ENCODE results near the gene CREG1.
"Not testable (repeated sequence)": the region's sequence is repeated elsewhere in the genome, so short reads cannot be mapped to it uniquely, and the experiment has no call there.

Gene CREG1

GRCh38 chr1:167578939-167579521, 25.5 kb upstream of the CREG1 start:
- H3K27ac Mint-ChIP-seq = no peak overlapping the region
- H3K9me3 Mint-ChIP-seq = no peaks in the 10 kb centered on the region
- H3K4me3 Mint-ChIP-seq = no peak overlapping the region
- peaks cover 5% of the 10 kb centered on the region for H3K27me3 Mint-ChIP-seq
- H3K4me1 Mint-ChIP-seq (ENCODE audit: low read depth) = no peaks in the 10 kb centered on the region
- no peaks in the 10 kb centered on the region for H3K36me3 Mint-ChIP-seq (ENCODE audit: low read depth)

GRCh38 chr1:167575649-167576048, 22.1 kb upstream of the CREG1 start:
- no peaks in the 10 kb centered on the region for H3K36me3 Mint-ChIP-seq (ENCODE audit: low read depth)
- no peaks in the 10 kb centered on the region for H3K9me3 Mint-ChIP-seq
- H3K4me1 Mint-ChIP-seq (ENCODE audit: low read depth) = no peaks in the 10 kb centered on the region
- H3K27me3 Mint-ChIP-seq = peaks cover 8% of the 10 kb centered on the region
- no peak overlapping the region for H3K27ac Mint-ChIP-seq
- H3K4me3 Mint-ChIP-seq = no peak overlapping the region

- Mint-ChIP-seq H3K27ac (no peak overlapping the region), H3K4me1 (ENCODE audit: low read depth) (no peaks in the 10 kb centered on the region), H3K9me3 (no peaks in the 10 kb centered on the region), H3K36me3 (ENCODE audit: low read depth) (no peaks in the 10 kb centered on the region), H3K27me3 (peaks cover 8% of the 10 kb centered on the region), H3K4me3 (no peak overlapping the region)
Measured at GRCh38 chr1:167573035-167573434, 19.5 kb upstream of the CREG1 start.

GRCh38 chr1:167570712-167571111, 17.1 kb upstream of the CREG1 start:
- not testable (repeated sequence) for H3K4me1 Mint-ChIP-seq (ENCODE audit: low read depth)

GRCh38 chr1:167567663-167568062, 14.1 kb upstream of the CREG1 start:
- H3K4me3 Mint-ChIP-seq = no peak overlapping the region
- H3K9me3 Mint-ChIP-seq = no peaks in the 10 kb centered on the region
- peaks cover 3% of the 10 kb centered on the region for H3K27me3 Mint-ChIP-seq
- H3K4me1 Mint-ChIP-seq (ENCODE audit: low read depth) = no peaks in the 10 kb centered on the region
- H3K27ac Mint-ChIP-seq = no peak overlapping the region
- no peaks in the 10 kb centered on the region for H3K36me3 Mint-ChIP-seq (ENCODE audit: low read depth)

More at GRCh38 chr1:167570712-167571111, 17.1 kb upstream of the CREG1 start:
- not testable (repeated sequence) for H3K27ac Mint-ChIP-seq; H3K36me3 Mint-ChIP-seq (ENCODE audit: low read depth); H3K9me3 Mint-ChIP-seq; H3K27me3 Mint-ChIP-seq; H3K4me3 Mint-ChIP-seq

GRCh38 chr1:167566766-167567165, 13.2 kb upstream of the CREG1 start:
- no peaks in the 10 kb centered on the region for H3K9me3 Mint-ChIP-seq
- no peaks in the 10 kb centered on the region for H3K4me1 Mint-ChIP-seq (ENCODE audit: low read depth)
- no peaks in the 10 kb centered on the region for H3K27me3 Mint-ChIP-seq
- H3K36me3 Mint-ChIP-seq (ENCODE audit: low read depth) = no peaks in the 10 kb centered on the region
- H3K27ac Mint-ChIP-seq = no peak overlapping the region
- no peak overlapping the region for H3K4me3 Mint-ChIP-seq

- no peaks in the 10 kb centered on the region for H3K36me3 Mint-ChIP-seq (ENCODE audit: low read depth)
Measured at GRCh38 chr1:167565922-167566321, 12.4 kb upstream of the CREG1 start.

GRCh38 chr1:167564612-167565270, 11.2 kb upstream of the CREG1 start:
- Mint-ChIP-seq H3K36me3 (ENCODE audit: low read depth) (no peaks in the 10 kb centered on the region), H3K27ac (no peak overlapping the region), H3K4me1 (ENCODE audit: low read depth) (no peaks in the 10 kb centered on the region), H3K4me3 (no peak overlapping the region), H3K27me3 (no peaks in the 10 kb centered on the region), H3K9me3 (no peaks in the 10 kb centered on the region)

More at GRCh38 chr1:167565922-167566321, 12.4 kb upstream of the CREG1 start:
- Mint-ChIP-seq H3K4me3 (no peak overlapping the region), H3K4me1 (ENCODE audit: low read depth) (no peaks in the 10 kb centered on the region), H3K27me3 (no peaks in the 10 kb centered on the region), H3K27ac (no peak overlapping the region), H3K9me3 (no peaks in the 10 kb centered on the region)

- H3K27me3 Mint-ChIP-seq = no peaks in the 10 kb centered on the region
- H3K27ac Mint-ChIP-seq = no peak overlapping the region
- H3K4me1 Mint-ChIP-seq (ENCODE audit: low read depth) = no peaks in the 10 kb centered on the region
- no peaks in the 10 kb centered on the region for H3K36me3 Mint-ChIP-seq (ENCODE audit: low read depth)
- no peaks in the 10 kb centered on the region for H3K9me3 Mint-ChIP-seq
- H3K4me3 Mint-ChIP-seq = no peak overlapping the region
Measured at GRCh38 chr1:167563579-167564246, 10.2 kb upstream of the CREG1 start.

- Mint-ChIP-seq H3K27ac (no peak overlapping the region), H3K4me3 (no peak overlapping the region), H3K4me1 (ENCODE audit: low read depth) (no peaks in the 10 kb centered on the region), H3K9me3 (no peaks in the 10 kb centered on the region), H3K27me3 (no peaks in the 10 kb centered on the region), H3K36me3 (ENCODE audit: low read depth) (no peaks in the 10 kb centered on the region)
Measured at GRCh38 chr1:167562702-167563101, 9.1 kb upstream of the CREG1 start.

- Mint-ChIP-seq H3K27ac (no peak overlapping the region), H3K36me3 (ENCODE audit: low read depth) (no peaks in the 10 kb centered on the region), H3K27me3 (no peaks in the 10 kb centered on the region), H3K4me3 (no peak overlapping the region), H3K9me3 (no peaks in the 10 kb centered on the region), H3K4me1 (ENCODE audit: low read depth) (no peaks in the 10 kb centered on the region)
Measured at GRCh38 chr1:167561753-167562152, 8.2 kb upstream of the CREG1 start.

- H3K9me3 Mint-ChIP-seq = no peaks in the 10 kb centered on the region
- no peak overlapping the region for H3K27ac Mint-ChIP-seq
- peaks cover 28% of the 10 kb centered on the region for H3K4me1 Mint-ChIP-seq (ENCODE audit: low read depth)
- H3K4me3 Mint-ChIP-seq = no peak overlapping the region
- no peaks in the 10 kb centered on the region for H3K36me3 Mint-ChIP-seq (ENCODE audit: low read depth)
- no peaks in the 10 kb centered on the region for H3K27me3 Mint-ChIP-seq
Measured at GRCh38 chr1:167555971-167556714, 2.6 kb upstream of the CREG1 start.

GRCh38 chr1:167555072-167555471, 1.5 kb upstream of the CREG1 start:
- not testable (repeated sequence) for H3K36me3 Mint-ChIP-seq (ENCODE audit: low read depth); H3K27ac Mint-ChIP-seq; H3K4me3 Mint-ChIP-seq; H3K9me3 Mint-ChIP-seq; H3K27me3 Mint-ChIP-seq
- peaks cover 36% of the 10 kb centered on the region for H3K4me1 Mint-ChIP-seq (ENCODE audit: low read depth)

GRCh38 chr1:167554028-167554779, 642 bp upstream of the CREG1 start:
- H3K27ac Mint-ChIP-seq = no peak overlapping the region
- peaks cover 36% of the 10 kb centered on the region for H3K4me1 Mint-ChIP-seq (ENCODE audit: low read depth)
- no peaks in the 10 kb centered on the region for H3K36me3 Mint-ChIP-seq (ENCODE audit: low read depth)
- H3K9me3 Mint-ChIP-seq = no peaks in the 10 kb centered on the region
- peak overlapping the region; percentile 86 for H3K4me3 Mint-ChIP-seq
- no peaks in the 10 kb centered on the region for H3K27me3 Mint-ChIP-seq

All from stimulated activated naive CD8-positive, alpha-beta T cell treated with anti-CD3 and anti-CD28 coated beads, Interleukin-15, Interleukin-2, amounts not matched to agents 100 ng/mL and 50 ng/mL, for 24 hours (primary cell).